GM15510 (cell line): ENCODE measurements around the gene PIP5KL1.
A peak's percentile ranks its signal among the peaks of the same experiment; 100 is the strongest.

Experiments
- POLR2A ChIP-seq: IDR thresholded peaks from 3 replicates; pipeline ENCODE4 v1.6.1; 2011; ENCODE audit warnings: borderline replicate concordance; ENCODE audit not compliant: insufficient read length; ENCODE audit errors: extremely low read depth

PIP5KL1 gene

DNA sequence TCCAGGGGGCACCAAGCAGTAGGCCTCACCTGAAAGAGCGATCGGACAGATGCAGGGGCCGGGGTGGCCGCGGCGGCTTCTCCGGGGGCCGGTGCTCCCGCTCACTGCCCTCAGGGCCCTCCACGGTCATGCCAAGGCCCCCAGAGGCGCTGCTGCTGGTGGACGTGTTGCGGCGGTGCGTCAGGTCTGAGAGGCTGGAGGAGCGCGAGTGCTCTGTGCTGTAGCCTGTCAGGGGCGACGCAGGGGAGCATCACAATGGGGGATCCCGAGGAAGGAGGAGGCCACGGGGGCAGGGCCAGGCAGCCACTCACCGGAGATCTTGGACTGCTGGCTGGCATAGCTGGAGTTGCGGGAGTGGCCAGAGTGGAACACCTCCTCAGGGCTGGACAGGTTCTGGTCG, 14.8 kb upstream of the PIP5KL1 start:
- no peak for TF ChIP-seq POLR2A

DNA sequence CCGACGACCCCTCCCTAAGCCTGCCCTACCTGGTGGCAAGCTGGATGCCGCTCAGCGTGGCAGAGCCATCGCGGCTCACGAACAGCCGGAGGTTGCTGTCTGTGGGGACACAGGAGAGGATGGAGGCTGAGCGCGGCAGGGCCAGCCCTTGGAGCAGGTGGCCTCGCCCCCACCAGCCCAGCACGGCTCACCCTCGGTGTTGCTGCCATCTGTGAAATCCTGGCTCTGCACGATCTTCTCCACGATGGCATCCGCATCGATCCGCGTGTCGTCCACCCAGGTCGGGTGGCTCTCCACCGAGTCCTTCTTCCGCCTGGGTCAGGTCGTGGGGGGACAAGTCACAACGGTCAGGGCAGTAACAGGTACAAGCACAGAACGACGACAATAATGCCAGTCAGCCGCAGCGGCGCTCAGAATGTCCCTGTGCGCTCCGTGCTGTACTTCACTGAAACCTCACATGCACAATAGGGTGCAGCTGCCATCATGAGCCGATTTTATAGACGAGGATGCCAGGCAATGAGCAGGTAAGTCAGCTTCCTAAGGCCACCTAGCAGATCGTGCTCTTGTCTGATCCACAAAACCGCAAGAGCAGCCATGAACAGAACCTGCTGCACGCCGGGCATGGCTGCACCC, 14.1 kb upstream of the PIP5KL1 start:
- TF ChIP-seq POLR2A: no peak

DNA sequence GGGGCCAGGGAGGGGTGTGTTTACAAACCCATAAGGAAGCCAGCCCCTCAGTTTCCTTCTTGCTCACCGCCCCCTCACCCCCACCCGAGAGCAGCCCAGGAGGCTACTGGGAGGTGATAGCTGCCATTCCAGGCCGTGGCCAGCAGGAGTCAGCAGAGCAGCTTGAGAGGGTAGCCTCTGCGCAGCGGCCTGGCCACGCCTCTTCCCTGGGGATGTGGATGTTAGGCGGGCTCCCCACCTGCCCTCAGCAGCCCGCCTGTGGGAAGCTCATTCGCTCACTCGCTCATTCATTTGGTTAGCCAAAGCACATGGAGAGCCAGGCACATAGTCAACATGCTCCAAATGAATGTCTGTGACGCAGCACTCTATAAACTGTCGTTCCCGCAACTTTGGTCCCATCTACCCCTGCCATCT, 13.2 kb upstream of the PIP5KL1 start:
- no peak for TF ChIP-seq POLR2A

DNA sequence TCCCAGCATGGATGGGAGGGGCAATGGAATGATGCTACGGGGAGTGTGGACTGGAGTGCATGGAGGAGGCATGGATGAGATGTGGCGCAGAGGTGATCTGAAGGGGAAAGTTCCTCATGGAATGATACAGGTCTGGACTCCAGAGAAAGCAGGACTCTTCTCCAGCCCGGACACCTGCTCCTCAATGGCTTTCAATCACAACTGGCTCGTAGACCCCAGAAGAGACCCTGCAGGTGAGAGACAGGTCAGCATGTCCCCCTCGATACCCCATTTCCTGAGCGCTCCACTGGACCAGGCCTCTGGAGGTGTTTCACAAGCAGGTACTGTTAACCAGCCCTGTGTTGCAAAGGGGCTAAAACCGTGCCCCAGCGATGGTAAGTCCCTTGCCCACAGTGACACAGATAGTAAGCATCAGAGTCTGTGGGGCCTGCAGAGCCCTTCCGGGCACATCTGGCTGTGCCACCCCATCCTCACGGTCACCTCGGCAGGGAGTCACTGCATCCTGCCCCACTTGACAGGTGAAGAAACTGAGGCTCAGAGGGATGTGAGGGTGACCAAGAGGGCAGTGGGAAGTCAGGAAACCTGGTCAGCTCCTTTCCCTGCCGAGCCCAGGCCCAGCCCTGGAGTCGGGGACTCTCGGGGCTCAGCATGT, 12.6 kb upstream of the PIP5KL1 start:
- TF ChIP-seq POLR2A: no peak

DNA sequence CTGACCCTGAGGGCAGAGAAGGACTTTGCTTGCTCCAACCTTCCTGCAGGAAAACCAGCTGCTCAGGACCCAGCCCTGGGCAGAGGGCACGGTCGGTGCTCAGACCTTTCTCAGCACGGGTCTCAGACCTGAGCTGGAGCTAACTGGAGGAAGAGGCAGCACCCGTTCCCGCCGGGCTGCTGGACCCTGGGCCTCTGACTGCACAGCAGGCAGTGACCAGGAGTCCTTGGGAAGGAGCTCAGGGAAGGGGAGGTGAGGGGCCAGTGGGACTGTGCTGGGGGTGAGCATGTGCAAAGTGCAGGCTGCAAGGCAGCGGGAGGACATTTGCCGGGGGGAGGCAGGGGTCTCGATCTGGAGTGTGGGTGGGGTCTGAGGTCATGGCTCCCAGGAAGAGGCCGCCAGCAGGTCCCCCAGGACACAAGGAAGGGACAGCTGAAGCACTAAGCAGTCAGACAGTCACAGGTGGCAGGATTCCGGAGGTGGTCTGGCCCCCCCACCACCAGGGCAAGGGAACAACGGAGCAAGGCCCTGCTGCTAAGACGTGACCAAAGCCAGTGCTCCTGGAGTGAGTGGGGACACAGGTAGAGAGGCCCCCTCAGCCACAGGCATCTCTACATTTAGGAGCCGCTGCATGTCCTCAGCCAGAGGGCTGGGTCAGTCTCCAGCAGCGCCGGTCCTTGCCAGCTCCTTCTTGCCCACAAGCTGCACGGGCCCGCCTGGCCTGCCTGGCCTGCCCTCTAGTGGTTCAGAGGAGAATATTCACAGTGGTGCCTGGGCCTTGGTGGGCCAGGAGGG, 11.8 kb upstream of the PIP5KL1 start:
- TF ChIP-seq POLR2A: no peak

DNA sequence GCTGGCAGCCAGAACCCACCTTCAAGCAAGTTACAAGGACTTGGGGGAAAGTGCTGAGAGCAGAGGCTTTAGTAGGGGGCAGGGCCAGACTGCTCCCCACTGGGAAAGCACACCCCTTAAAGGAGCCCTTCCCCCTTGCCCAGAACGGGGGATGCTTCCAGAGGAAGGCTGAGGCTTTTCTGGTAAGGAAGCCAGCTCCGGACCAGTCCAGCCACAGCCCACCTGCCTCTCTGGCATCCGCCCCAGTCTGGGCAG, 11.3 kb upstream of the PIP5KL1 start:
- TF ChIP-seq POLR2A: no peak

DNA sequence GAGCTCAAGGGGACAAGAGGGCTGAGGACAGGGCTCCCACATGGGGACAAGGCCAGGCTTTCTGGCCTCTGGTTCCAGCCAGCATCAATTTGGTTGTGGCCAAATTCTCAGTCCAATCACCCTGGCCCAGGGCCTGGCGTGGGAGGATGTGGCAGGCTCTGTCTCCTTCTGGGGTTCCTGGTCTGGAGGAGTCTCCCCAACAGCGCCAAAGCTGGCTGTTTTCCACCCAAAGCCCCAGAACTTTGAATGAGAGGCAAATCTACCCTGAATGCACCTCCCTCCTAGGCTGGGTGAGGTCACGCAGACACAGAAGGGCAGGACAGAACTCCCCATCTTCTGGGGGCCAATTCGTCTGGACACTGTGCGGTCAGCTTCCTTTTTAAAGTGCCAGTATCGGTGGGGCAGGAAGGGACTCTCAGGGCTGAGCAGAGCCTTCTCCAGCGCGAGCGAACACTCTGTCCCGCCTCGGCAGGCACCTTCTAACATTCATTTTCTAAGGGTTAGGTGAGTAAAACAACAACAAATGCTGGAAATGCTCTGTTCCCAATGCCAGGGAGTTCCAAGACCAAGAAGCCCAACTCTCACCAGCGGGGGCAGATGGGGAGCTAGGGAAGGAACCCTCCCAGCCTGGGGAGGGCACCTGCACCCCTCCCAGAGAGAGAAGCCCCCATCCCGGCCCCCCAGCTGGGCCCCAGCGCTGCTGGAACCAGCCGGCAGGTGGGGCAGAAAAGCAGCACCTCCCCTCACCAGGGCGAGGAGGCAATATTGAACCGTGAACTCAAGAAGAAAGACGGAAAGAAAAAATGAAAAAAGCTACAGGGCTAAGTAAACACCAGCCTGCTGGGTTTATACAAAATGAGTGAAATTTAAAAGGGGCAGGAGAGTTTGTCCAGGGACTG, 10.7 kb upstream of the PIP5KL1 start:
- TF ChIP-seq POLR2A: no peak

DNA sequence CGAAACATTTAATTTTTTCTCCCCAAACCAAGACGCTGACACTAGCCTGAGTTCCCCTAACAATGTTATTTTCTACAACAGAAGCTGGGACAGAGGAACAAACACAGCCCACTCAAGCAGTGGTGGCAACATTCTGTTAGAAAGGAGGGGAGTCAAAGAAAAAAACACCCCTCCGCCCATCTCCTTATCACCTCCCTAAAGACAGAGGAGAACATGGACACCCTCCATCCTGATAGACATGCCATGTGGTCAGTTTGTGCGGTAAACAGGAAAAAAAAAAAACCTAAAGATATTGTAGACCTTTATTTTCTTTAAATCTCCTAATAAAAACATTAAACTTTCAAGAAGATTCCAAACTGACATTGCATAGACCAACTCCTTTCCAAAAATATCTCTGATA, 10.0 kb upstream of the PIP5KL1 start:
- no peak for TF ChIP-seq POLR2A

DNA sequence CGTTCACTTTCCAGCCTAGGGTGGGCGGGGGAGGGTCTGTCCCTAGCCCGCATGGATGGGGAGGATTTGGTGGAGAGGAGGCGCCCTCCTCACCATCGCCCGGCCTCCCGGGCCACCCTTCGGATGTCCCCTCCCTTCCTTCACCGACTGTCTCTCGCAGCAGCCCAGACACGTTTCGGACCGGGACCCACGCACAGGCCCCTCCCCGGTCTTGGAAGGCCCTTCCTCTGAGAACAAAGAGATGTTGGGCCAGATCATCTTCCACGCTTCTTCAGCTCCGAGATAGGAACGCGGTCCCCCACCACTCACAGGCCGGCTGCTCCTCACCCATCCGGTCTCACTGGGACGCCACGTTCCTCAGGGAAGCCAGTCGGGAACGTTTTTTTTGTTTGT, 7.7 kb upstream of the PIP5KL1 start:
- TF ChIP-seq POLR2A: no peak

DNA sequence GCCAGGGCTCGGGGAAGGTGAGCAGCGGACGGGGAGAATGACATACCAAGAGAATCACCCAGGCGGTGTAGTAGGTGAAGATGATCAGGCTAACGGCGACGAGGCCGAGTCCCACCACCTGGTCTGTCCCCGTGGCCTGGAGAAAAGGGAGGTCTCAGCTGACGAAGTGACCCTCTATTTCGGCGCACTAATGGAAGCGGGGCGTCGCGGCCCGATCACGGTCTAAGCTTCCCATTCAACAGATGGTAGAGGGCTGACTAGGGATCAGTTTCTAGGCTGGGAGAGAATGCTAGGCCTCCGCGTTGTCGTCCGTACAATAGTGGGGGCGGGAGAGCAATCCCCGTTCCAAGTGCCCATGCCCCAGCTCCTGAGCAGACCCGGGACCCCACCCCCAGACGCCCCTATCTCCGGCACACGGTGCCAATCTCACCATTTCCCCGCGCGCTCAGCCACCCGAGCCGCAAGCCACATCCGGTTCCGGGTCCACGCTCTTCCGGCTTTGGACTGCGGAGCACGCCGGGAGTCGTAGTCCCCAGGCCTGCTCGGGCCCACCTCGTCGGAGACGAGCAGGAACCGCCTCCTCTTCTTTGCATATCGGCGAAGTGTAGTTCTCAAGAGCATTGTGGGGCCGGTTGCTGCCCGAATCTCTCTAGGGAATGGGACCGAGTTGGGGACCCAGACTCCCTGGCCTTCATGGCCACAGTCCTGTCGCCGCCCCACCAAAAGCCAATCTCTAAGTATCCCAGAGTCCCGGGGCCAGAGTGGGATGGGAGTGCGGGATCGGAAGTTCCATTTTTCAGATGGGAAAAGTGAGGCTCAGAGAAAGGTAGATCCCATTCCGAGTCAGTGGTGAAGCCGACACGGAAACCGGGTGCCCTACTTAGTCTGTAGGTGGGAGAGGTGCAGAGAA, 7.1 kb upstream of the PIP5KL1 start, which contains the start of gene DPM2:
Gene DPM2, minus strand, starts transcription at position 467 of the 910 bp plus-strand sequence. Its CDS starts 34 bp downstream, at position 433.
- peak; percentile 86 for TF ChIP-seq POLR2A

DNA sequence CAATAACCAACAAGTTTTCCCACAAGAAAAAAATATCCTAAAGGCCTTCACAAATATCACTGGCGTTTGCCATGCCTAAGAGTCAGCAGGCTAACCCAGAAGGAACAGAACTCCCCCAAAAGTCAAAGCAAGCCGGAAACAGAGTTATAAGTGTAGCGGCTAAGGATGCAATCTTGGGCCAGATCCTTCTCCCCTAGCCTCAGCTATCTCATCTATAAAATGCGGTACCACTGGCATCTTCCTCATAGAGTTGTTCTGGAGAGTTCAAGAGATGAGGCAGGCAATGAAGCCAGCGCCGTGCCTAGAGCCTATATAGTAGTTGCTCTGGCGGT, 6.4 kb upstream of the PIP5KL1 start:
- TF ChIP-seq POLR2A: no peak

DNA sequence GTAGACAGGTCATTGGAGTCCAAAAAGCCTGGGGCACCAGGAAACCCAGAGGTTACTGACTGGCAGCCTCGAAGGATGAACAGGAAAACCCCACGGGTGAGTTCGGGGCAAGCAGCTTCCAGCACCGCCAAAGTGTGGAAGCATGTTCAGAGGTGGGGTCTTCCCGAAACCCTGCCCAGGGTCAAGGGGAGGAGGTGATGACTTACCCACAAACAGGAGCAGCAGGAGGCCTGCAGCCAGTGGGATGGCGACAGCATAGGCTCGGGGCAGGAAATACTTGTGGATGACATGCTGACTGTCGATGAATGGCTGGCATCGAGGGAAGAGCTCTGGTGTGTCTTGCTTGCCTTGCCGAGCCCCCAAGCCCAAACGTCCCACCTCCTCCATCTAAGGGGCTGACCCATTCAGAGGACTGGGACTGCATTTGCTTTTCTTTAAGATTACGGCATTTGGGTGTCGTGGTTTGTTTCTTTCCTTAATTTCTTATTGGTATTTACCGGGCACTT, 5.8 kb upstream of the PIP5KL1 start:
- no peak for TF ChIP-seq POLR2A

DNA sequence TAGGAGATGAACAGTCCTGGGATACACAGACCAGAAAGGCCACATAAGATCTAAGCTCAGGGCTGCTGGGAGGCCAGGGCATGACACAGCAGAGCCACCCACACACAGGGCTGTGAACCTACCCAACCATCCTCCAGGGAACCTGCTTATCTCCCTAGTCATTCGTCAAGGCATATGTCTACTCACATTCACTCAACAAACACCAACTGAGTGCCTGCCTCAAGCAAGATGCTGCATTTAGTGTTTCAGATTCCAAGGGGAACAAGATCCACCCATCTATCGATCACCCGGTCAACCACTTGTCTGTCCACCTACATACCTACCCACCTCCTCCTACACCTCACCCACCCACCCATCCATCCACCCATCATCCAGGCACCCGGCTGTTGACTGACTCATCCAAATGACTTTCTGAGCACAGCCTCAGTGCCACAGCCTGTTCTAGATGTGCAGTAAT, 5.2 kb upstream of the PIP5KL1 start:
- TF ChIP-seq POLR2A: no peak

DNA sequence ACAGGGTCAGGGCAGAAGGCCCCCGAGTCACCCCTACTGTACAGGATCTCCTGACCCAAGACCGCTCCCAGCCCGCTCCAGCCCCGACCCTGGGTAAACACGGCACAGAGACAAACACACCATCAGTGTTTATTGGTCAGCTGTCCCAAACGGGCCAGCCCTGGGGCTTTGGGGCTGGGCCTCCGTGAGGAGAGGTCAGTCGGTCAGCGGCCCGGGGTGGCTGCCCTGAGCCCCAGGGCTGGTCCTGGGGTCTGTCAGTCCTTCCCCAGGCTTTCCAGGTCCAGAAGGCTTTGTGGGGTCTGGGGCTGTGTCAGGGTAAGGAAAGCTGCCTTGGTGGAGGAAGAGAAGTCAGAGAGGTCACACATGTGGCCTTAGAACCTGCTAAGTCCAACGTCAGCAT, 4.4 kb upstream of the PIP5KL1 start:
- no peak for TF ChIP-seq POLR2A
